HG03442 (cell line): Measurements from ENCODE around the gene C10orf71.

ENCODE experiments used
- ATAC-seq: cut with Tn5 transposase; IDR thresholded peaks from one replicate; pipeline ENCODE4 v1.9.1; 2021; ENCODE audit warnings: mild to moderate bottlenecking, moderate library complexity; ENCODE audit not compliant: unreplicated experiment

The C10orf71 gene

DNA sequence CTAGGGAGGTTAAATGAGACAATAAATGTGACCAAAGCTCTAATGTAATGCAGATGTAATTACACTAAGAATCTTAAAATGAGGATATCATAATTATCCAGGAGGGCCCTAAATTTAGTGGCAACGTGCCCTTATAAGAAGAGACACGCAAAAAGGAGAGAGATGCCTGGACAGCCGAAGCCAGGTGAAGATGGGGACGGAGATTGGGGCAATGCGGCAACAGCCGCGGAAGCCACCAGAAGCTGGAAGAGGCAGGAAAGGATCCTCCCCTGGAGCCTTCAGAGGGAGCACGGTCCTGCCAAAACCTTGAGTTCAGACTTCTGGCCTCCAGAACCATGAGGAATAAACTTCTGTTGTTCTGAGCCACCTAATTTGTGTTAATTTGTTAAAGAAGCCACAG is 25.3 kb upstream of the C10orf71 start:
- no peak for ATAC-seq

DNA sequence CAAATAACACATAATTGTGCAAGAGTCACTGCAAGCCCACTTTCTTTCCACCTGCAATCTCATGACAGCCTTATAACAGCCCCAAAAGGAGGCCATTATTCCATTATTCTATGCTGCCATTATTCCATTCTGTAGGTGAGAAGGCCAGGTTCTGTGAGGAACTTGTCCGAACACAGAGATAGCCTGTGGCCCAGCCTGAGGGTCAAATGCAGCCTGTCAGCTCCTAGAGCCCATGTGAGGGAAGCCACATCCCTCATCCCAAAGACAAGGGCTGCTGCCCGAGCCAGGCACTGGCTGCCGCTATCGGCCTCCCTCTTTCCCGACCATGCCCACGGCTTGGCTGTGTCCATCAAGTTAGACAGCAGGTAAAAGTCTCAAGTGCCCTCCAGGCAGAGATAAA is 24.1 kb upstream of the C10orf71 start:
- ATAC-seq, result no peak

DNA sequence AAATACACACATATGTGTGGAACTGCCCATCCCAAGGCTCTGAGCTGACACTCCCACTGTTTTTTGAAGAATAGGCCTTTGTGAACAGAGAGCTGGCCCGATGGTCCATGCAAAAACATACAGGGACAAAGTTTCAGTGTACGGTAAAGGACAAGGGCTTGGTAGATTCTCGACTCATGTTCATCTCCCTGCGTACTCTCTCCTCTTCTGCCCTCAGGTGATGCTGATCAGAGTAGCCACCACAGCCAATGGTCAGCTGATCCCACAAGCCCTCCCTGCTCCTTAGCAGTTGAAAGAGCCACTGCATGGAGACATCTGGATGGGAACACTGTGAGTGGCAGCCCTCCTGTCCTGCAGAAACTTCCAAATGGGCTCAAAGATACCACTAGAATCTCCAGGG is 23.1 kb upstream of the C10orf71 start:
- ATAC-seq, result no peak

DNA sequence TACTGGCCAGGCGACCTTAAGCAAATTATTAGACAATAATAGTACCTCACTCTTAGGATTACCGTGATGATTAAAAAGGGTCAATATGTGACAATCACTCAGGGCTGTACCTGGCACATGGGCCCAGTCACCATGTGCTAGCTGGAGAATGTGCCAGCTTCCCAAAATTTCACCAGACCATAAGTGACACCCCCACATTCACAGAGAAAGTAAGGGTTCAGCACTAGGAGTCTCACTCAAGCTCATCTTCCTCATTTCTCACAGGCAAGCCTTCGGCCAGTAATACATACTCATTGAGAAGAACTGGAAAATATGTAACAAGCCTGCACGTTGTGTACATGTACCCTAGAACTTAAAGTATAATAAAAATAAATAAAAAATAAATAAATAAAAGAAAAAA is 22.4 kb upstream of the C10orf71 start:
- no peak for ATAC-seq

DNA sequence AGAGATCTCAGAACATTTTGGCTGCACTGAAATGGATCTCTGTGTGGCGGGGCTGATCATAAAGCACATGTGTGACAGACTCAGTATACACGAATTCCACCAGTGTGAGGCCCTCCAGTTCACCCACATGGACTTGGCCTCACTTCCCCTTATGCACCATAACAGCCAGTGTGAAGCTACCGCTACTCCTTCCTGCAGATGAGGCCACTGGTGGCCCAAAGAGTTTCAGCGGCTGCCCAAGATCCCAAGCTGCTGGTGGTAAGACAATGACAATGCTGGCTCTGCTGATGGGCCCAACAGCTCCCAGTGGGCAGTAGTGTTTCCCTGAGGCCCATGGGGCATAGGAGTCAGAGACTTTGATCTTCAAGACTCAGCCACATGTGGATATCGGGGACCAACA is 21.0 kb upstream of the C10orf71 start:
- ATAC-seq, result no peak

DNA sequence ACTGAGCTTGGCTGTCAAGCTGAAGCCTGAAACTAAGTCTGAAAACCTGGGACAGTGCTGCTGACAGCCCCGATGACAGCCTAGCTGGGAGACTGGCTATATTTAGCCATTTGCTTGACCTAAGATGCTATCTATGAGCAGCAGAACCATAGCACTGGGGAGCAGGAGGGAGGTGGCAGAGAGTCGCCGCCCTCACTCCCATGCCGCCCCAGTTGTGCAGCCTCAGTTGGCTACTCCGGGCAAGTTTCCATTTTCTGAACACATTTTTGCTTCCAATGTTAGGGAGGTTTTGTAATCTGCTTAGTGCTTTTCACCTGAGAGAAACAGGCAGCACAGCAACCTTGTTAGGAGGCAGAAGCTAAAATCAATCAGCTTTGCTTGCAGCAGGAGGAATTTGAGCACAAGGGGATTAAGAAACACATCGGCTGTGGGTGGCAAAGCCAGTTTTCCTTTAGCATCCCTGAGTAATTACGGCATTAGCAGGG is 20.4 kb upstream of the C10orf71 start:
- ATAC-seq, result no peak

DNA sequence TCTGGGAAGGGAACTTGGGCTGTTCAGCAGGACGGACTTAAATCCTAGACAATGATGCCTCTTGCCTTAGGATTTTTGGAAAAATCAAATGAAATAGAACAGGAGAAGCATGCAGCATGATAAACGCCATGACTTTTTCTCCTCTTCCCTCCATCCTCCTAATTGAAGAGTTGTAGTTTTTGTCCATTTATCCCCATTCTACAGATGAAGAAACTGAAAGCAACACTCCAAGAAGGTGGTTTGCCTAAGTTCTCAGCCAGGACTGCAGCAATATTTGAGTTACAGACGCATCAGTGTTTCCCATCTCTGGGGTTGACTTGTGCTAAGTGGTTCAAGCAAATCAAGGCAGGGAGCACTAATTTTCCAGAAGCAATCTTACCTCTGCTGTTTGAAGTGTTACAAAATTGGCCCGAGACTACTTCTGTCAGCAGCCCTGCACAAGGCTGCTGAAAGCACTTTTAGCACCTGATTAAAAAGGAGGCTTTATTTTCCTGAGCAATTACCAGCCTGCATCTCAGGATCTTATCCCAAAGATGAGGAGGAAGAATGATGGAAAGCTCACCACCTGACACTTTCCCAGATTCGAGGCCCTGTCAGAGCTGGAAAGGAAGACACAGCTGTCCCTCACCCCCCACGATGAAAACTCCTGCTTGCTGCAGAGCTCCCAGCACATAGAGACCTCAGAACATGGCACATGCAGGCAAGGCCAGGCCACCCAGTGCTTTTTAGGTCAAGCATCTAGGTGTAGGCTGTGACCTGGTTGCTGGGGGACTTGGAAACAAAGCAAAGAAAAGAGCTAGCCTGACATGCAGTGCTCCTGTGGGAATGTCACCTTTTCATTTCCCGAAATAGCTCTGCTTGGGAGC is 19.7 kb upstream of the C10orf71 start:
- no peak for ATAC-seq

GRCh38 chr10:49280001-49280408 is 19.0 kb upstream of the C10orf71 start:
- ATAC-seq, result no peak

- ATAC-seq, result no peak
Observed at GRCh38 chr10:49281461-49281860, 17.5 kb upstream of the C10orf71 start.

GRCh38 chr10:49282306-49282705 is 16.7 kb upstream of the C10orf71 start:
- ATAC-seq, result no peak

- no peak for ATAC-seq
Observed at GRCh38 chr10:49282879-49283341, 16.1 kb upstream of the C10orf71 start.

GRCh38 chr10:49283491-49283890 is 15.5 kb upstream of the C10orf71 start:
- ATAC-seq, result no peak

DNA sequence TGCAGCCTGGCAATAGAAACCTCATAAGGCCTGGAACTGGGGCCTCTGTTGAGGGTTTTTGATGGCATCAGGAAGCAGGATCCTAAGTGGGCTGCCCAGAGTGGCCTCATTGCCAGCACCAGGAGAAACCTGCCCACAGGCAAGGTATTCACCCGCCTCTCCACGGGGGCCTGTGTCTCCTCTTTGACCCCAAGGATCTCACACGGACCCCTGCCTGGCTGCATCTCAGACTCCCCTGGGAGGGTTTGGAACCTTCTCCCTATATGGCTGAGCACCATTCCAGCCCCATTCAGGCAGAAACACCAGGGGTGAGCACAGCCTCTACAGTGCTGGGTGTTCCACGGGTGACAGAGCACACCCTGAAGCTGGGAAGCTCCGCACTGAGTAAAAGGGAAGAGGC is 14.6 kb upstream of the C10orf71 start:
- ATAC-seq, result no peak

GRCh38 chr10:49285232-49285631 is 13.7 kb upstream of the C10orf71 start:
- ATAC-seq, result no peak

GRCh38 chr10:49286686-49287085 is 12.3 kb upstream of the C10orf71 start:
- no peak for ATAC-seq

DNA sequence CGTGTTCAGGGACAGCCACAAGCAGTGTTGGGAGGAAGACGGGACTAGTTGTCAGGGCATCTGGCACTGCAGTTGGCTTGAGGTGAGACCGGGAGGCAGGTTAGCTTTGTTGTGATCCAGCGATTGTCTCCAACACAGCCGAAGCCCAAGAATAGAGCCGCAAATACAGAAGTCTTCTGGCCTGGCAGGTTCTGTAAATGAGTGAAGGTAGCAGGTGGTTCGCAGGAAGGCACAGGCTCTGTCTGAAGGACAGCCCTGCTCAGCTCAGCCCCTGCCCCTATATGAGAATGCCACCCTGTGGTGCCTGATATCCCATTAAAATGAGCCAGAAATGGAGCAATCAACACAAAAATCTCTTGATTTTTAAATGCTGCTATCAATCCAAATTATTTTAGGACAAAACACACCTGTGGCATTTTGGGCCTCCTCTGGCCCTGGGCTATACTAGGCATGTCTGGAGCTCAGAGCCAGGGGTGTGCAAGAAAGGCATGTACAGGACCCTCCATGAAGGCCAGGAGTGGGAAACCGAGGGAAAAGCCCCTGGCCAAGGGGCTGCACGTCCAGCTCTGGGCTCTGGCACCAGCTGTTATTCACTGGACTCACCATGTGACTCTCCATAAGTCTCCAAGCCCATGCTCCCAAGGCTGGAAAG is 11.2 kb upstream of the C10orf71 start:
- ATAC-seq, result no peak

DNA sequence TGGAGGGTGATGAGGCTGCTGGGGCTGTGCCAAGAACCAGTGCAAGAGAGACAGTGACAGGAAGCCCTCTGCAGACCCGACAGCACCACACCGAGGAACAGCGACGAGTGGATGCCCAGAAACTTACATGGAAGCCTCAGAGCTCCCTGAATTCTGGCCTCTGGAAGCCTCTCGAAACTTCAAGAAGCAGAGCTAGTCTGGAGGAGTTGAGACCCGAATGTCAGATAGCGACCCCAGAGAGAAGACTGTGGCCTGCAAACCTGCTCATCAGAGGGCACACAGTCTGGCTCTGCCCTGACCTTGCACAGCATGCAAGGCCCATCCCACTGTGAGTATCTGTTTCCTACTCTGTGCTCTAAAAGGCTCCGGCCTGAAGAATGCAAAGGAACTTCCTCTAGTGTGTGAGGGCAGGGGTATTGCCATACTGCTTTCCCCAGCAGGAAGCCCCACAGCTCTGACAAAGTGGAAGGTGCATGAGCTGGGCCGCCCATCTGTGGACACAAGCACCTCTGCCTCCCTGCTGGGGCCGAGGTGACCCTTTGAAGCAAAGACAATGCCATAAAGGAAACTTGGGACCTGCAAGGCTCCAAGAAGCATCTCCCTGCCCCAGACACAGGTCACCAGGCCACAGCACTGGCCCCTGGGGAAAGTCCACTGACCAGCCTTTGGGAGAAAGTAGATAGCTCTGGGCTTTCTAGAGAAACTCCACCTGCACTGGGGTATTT is 10.5 kb upstream of the C10orf71 start:
- ATAC-seq, result no peak

DNA sequence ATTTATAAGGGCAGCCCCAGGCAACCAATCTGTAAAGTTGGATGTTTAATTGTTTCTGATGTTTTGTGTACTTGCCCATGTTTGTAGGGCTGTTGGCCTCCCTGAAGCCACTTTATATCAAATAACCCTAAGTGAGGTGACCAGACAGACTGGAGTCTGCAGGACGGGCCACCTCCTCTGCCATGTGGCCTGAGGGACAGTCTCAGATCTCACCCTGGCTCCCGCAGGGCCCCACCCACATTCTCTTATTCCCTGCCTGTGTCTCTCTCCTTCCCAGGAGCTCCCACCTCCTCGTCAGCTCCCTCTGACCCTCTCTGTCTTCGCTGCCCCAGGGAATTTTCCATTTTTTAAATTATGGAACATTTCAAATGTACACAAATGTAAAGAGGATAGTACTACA is 9.5 kb upstream of the C10orf71 start:
- ATAC-seq, result no peak

GRCh38 chr10:49290131-49290530 is 8.8 kb upstream of the C10orf71 start:
- no peak for ATAC-seq

- no peak for ATAC-seq
Observed at GRCh38 chr10:49290607-49291006, 8.4 kb upstream of the C10orf71 start.

DNA sequence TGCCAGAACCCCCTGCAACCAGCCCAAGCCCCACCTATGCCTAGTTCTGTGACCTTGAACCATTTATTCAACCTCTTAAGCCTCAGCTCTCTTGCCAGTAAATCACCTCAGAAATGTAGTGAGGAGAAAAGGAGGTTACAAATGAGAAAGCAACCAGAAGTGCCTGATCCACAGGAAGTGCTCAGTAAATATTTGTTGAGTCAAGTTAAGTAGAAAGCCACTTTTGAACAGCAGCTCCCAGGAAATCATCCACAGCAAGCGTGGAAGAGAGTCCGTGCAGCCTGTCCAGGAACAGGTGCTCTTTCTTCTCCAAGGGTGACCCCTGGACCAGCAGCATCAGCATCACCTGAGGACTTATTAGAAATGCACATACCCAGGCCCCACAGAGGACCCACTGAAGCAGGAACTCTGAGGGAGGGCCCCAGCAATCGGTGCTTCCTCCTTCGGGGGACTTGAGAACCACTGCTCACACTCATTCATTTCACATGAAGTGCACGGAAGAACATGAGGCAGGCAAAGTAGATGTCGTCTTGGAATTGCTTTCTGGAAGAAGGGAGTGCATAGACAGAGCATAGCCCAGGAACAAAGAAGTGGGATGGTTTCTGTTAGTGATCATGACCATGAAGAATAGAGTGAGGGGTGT is 6.3 kb upstream of the C10orf71 start:
- ATAC-seq, result no peak
